Thyroid gland (tissue), 4 donors: ENCODE measurements around the gene MAST3. TPM values are rescaled to one million over a fixed set of nuclear protein-coding genes. Genes with fewer than 3 reads are reported as not detected.

Experiments
- DNase-seq, 2 donors: peaks; one replicate each; pipeline ENCODE4 v3.0.0-alpha.2; 2019
- H3K27ac ChIP-seq, 3 donors: fragments of 200-600 bp; sonication (generic); 1 replicate in 2 of 3; 2 replicates in 1 of 3; pipeline ENCODE4 v1.5.1; 2016 to 2019; ENCODE audit warnings: mild to moderate bottlenecking in 1 of 3, moderate library complexity in 1 of 3
- H3K27me3 ChIP-seq: fragments of 200-600 bp; sonication (generic); one replicate; pipeline ENCODE4 v1.5.1; 2019
- H3K36me3 ChIP-seq, 2 donors: fragments of 200-600 bp; sonication (generic); one replicate each; pipeline ENCODE4 v1.5.1; 2016 to 2019
- H3K4me1 ChIP-seq, 2 donors: fragments of 200-600 bp; sonication (generic); one replicate each; pipeline ENCODE4 v1.5.1; 2017 to 2019
- H3K4me3 ChIP-seq, 3 donors: fragments of 200-600 bp; sonication (generic); replicated peaks in 1 of 3; 1 replicate in 2 of 3; 2 replicates in 1 of 3; pipeline ENCODE4 v1.5.1; 2016; ENCODE audit warnings: mild to moderate bottlenecking in 1 of 3
- H3K9me3 ChIP-seq: fragments of 200-600 bp; sonication (generic); one replicate; pipeline ENCODE4 v1.5.1; 2017
- CTCF ChIP-seq, 6 experiments: fragments of 200-600 bp in 3 of 6; fragments of 450-650 bp in 3 of 6; sonication (generic) in 3 of 6; IDR thresholded peaks; one replicate each; pipeline ENCODE4 v1.5.1; 2016 to 2019; ENCODE audit warnings: antibody characterized with exemption in 6 of 6, mild to moderate bottlenecking in 2 of 6, inconsistent platforms in 1 of 6, moderate library complexity in 1 of 6
- POLR2A ChIP-seq, 2 donors: fragments of 450-650 bp; IDR thresholded peaks; one replicate each; pipeline ENCODE4 v1.6.1; 2017; ENCODE audit warnings: antibody characterized with exemption in 2 of 2, mild to moderate bottlenecking in 2 of 2, moderate library complexity in 1 of 2
- WGBS, 2 donors: methylation state at CpG; one replicate each; pipeline ENCODE4 v1.1.5; 2017; 5-methylcytosine and 5-hydroxymethylcytosine counted together
- intact Hi-C: fragments of 100-400 bp; cut with DNase I; formaldehyde crosslinking; loops from one replicate; pipeline ENCODE4 v1.15.1; 2023
- total RNA-seq, 4 donors: library from RNA; depleted of rRNA; stranded (reverse); fragments of >200 nt; gene quantifications; one replicate each; pipeline ENCODE4 v1.2.3, GENCODE V29; 2016

Gene MAST3
- total RNA-seq, 4 donors from 2014 or later = 4.8 to 5.6 (median 5.0) TPM

GRCh38 chr19:18183529-18183928 lies 86.0 kb downstream of the MAST3 start:
- no peak for TF ChIP-seq CTCF (IDR thresholded peaks at IDR 0.05)
- TF ChIP-seq POLR2A (IDR thresholded peaks at IDR 0.05) = no peak
- no peak overlapping the region for H3K27ac ChIP-seq
- no peak overlapping the region for H3K4me3 ChIP-seq
- no peak for DNase-seq
- H3K27me3 ChIP-seq = no peaks in the 10 kb centered on the region
- no peaks in the 10 kb centered on the region for H3K4me1 ChIP-seq
- intact Hi-C loops = no loop called here
- H3K36me3 ChIP-seq = no peaks in the 10 kb centered on the region
- no peaks in the 10 kb centered on the region for H3K9me3 ChIP-seq

- DNase-seq = no peak
- no peaks in the 10 kb centered on the region for H3K4me1 ChIP-seq
- no peaks in the 10 kb centered on the region for H3K27me3 ChIP-seq
- H3K9me3 ChIP-seq = no peaks in the 10 kb centered on the region
- H3K4me3 ChIP-seq = no peak overlapping the region
- H3K27ac ChIP-seq = no peak overlapping the region
- TF ChIP-seq CTCF (IDR thresholded peaks at IDR 0.05) (no peak), POLR2A (IDR thresholded peaks at IDR 0.05) (no peak)
- WGBS, 2 donors = 59 to 77% methylated on average over 6 of the region's 6 CpGs
- intact Hi-C loops = no loop called here
- H3K36me3 ChIP-seq = no peaks in the 10 kb centered on the region
Measured at GRCh38 chr19:18185538-18185937, 88.0 kb downstream of the MAST3 start.

GRCh38 chr19:18190278-18190677 lies 92.7 kb downstream of the MAST3 start:
- 90 to 94% methylated on average over 4 of the region's 4 CpGs for WGBS, 2 donors
- Histone ChIP-seq H3K36me3 (no peaks in the 10 kb centered on the region), H3K27ac (no peak overlapping the region), H3K4me1 (peaks cover 17 to 18% of the 10 kb centered on the region in 2 donors), H3K27me3 (no peaks in the 10 kb centered on the region), H3K9me3 (no peaks in the 10 kb centered on the region), H3K4me3 (no peak overlapping the region)
- DNase-seq = no peak
- TF ChIP-seq POLR2A (IDR thresholded peaks at IDR 0.05) (no peak), CTCF (IDR thresholded peaks at IDR 0.05) (no peak)
- intact Hi-C loops = no loop called here

GRCh38 chr19:18191640-18192062 lies 94.1 kb downstream of the MAST3 start:
- H3K27me3 ChIP-seq = no peaks in the 10 kb centered on the region
- H3K27ac ChIP-seq = peak overlapping the region; percentile 97 to 99 (median 99)
- H3K9me3 ChIP-seq = no peaks in the 10 kb centered on the region
- 45 to 66% methylated on average over 5 of the region's 5 CpGs for WGBS, 2 donors
- peaks cover 0 to 4% of the 10 kb centered on the region in 2 donors for H3K36me3 ChIP-seq
- H3K4me1 ChIP-seq = peaks cover 17 to 18% of the 10 kb centered on the region in 2 donors
- peak overlapping the region in 2 of 3 donors; percentile 20 to 41 for H3K4me3 ChIP-seq
- peak; percentile 45 to 61 for DNase-seq
- intact Hi-C loops = no loop called here
- TF ChIP-seq CTCF (IDR thresholded peaks at IDR 0.05) = no peak
- TF ChIP-seq POLR2A (IDR thresholded peaks at IDR 0.05) = peak in 1 of 2 donors; percentile 18

- TF ChIP-seq POLR2A (IDR thresholded peaks at IDR 0.05) (peak; percentile 74 to 86), CTCF (IDR thresholded peaks at IDR 0.05) (no peak)
- intact Hi-C loops = no loop called here
- peak within 1 kb of the TSS; percentile 32 to 91 (median 41) for H3K4me3 ChIP-seq
- peaks cover 17 to 18% of the 10 kb centered on the region in 2 donors for H3K4me1 ChIP-seq
- no peaks in the 10 kb centered on the region for H3K27me3 ChIP-seq
- peaks cover 0 to 4% of the 10 kb centered on the region in 2 donors for H3K36me3 ChIP-seq
- peak within 1 kb of the TSS; percentile 97 to 99 (median 99) for H3K27ac ChIP-seq
- 1% methylated on average over 25 to 31 of the region's 74 CpGs for WGBS, 2 donors
- DNase-seq = peak; percentile 100
- H3K9me3 ChIP-seq = no peaks in the 10 kb centered on the region
Measured at GRCh38 chr19:18192673-18193387, 95.3 kb downstream of the MAST3 start, which contains the start of gene MPV17L2. TSS of gene MPV17L2 (plus strand) at chr19:18193218. CDS start at chr19:18193282, 64 bp downstream.
